CD4-positive, alpha-beta T cell (primary cell): ENCODE data around the gene BBOF1. TPM values are rescaled to one million over a fixed set of nuclear protein-coding genes. Genes with fewer than 3 reads are reported as not detected.
"Not testable (repeated sequence)": the region's sequence is repeated elsewhere in the genome, so short reads cannot be mapped to it uniquely, and the experiment has no call there.

Source experiments
- ATAC-seq: fragments of 200-7000 bp; cut with Tn5 transposase; one replicate; pipeline ENCODE4 v1.10.0; 2022; ENCODE audit warnings: mild to moderate bottlenecking; ENCODE audit not compliant: poor library complexity
- CTCF ChIA-PET: fragments of 350-600 bp; sonication (Branson Sonifier 250); formaldehyde crosslinking; loops from one replicate; lab custom pipeline; 2021; ENCODE audit warnings: antibody characterized with exemption, inconsistent platforms; lab: Charles Lee
- POLR2A ChIA-PET: fragments of 350-600 bp; sonication (Branson Sonifier 250); formaldehyde crosslinking; loops from one replicate; lab custom pipeline; 2021; ENCODE audit warnings: antibody characterized with exemption, inconsistent platforms; lab: Charles Lee
- DNase-seq, 14 experiments: peaks; one replicate each; pipeline ENCODE4 v3.0.0-alpha.2; 2013 to 2020; ENCODE audit warnings: mixed read lengths in 2 of 14
- H3K27ac ChIP-seq, 2 donors: one replicate each; pipeline versions ENCODE4 v1.5.1 to v1.7.0; 2013; ENCODE audit warnings: low read length in 2 of 2, low read depth in 1 of 2, mild to moderate bottlenecking in 1 of 2
- H3K27me3 ChIP-seq, 2 experiments: 1 replicate in 1 of 2; 2 replicates in 1 of 2; pipeline versions ENCODE4 v1.6.1 to v1.7.0; 2013; ENCODE audit warnings: low read length in 2 of 2, control low read depth in 1 of 2, mild to moderate bottlenecking in 1 of 2, moderate library complexity in 1 of 2; ENCODE audit not compliant: insufficient read depth in 2 of 2, control insufficient read depth in 1 of 2
- H3K36me3 ChIP-seq: one replicate; pipeline ENCODE4 v1.6.1; 2013; ENCODE audit warnings: low read length, control low read depth; ENCODE audit not compliant: insufficient read depth
- H3K4me1 ChIP-seq: one replicate; pipeline ENCODE4 v1.6.1; 2013; ENCODE audit warnings: low read length, control low read depth; ENCODE audit not compliant: insufficient read depth
- H3K4me3 ChIP-seq: one replicate; pipeline ENCODE4 v1.5.1; 2013; ENCODE audit warnings: mild to moderate bottlenecking, low read length, moderate library complexity
- H3K9me3 ChIP-seq, 2 experiments: 1 replicate in 1 of 2; 2 replicates in 1 of 2; pipeline versions ENCODE4 v1.6.1 to v1.7.0; 2013; ENCODE audit warnings: low read length in 2 of 2, mild to moderate bottlenecking in 2 of 2, control low read depth in 1 of 2, moderate library complexity in 1 of 2; ENCODE audit not compliant: control insufficient read depth in 1 of 2, insufficient read depth in 1 of 2
- H3K27ac Mint-ChIP-seq: one replicate; pipeline ENCODE4 v1.8.0; 2020; ENCODE audit warnings: mixed read lengths
- H3K27me3 Mint-ChIP-seq: one replicate; pipeline ENCODE4 v1.8.0; 2021; ENCODE audit warnings: mixed read lengths
- H3K36me3 Mint-ChIP-seq: one replicate; pipeline ENCODE4 v1.8.0; 2021; ENCODE audit warnings: low read depth, mixed read lengths
- H3K4me1 Mint-ChIP-seq: one replicate; pipeline ENCODE4 v1.8.0; 2021; ENCODE audit warnings: low read depth, mixed read lengths
- H3K4me3 Mint-ChIP-seq: one replicate; pipeline ENCODE4 v1.8.0; 2020; ENCODE audit warnings: mild to moderate bottlenecking, mixed read lengths
- H3K9me3 Mint-ChIP-seq: one replicate; pipeline ENCODE4 v1.8.0; 2020; ENCODE audit warnings: mixed read lengths
- CTCF ChIP-seq: fragments of 200-600 bp; IDR thresholded peaks from one replicate; pipeline ENCODE4 v1.8.0; 2022; ENCODE audit warnings: antibody characterized with exemption, mild to moderate bottlenecking
- intact Hi-C, 2 experiments: fragments of 100-400 bp; cut with DNase I in 1 of 2; cut with micrococcal nuclease in 1 of 2; formaldehyde crosslinking; loops; one replicate each; pipeline versions ENCODE4 v1.15.1 to v1.9.0; 2023 to 2025; cut with DNase I, micrococcal nuclease
- total RNA-seq, 174 experiments: library from RNA in 2 of 174; stranded (reverse) in 2 of 174; gene quantifications; one replicate each; pipeline ENCODE4 v1.2.3 and lab custom pipeline; 2021 to 2026

Gene BBOF1
- total RNA-seq, 2 experiments from 2014 or later = 1.8 to 2.4 TPM

- CTCF ChIA-PET = no interaction called here
- peaks cover 29% of the 10 kb centered on the region for H3K36me3 ChIP-seq
- no peak overlapping the region for H3K4me3 Mint-ChIP-seq
- no peaks in the 10 kb centered on the region for H3K4me1 Mint-ChIP-seq
- H3K4me3 ChIP-seq = no peak overlapping the region
- POLR2A ChIA-PET = no interaction called here
- no peaks in the 10 kb centered on the region for H3K4me1 ChIP-seq
- no peaks in the 10 kb centered on the region for H3K9me3 ChIP-seq
- H3K9me3 Mint-ChIP-seq = no peaks in the 10 kb centered on the region
- H3K27me3 ChIP-seq = no peaks in the 10 kb centered on the region
- peaks cover 58% of the 10 kb centered on the region for H3K36me3 Mint-ChIP-seq
- DNase-seq (no peak), ATAC-seq (no peak)
- intact Hi-C loops = no loop called here
- no peak overlapping the region for H3K27ac ChIP-seq
- no peak overlapping the region for H3K27ac Mint-ChIP-seq
- H3K27me3 Mint-ChIP-seq = no peaks in the 10 kb centered on the region
- no peak for TF ChIP-seq CTCF
These were observed 86.2 kb downstream of the BBOF1 start for GRCh38 chr14:74105381-74105780.

- ATAC-seq (no peak), DNase-seq (no peak)
- H3K4me3 Mint-ChIP-seq = no peak overlapping the region
- H3K27me3 Mint-ChIP-seq = no peaks in the 10 kb centered on the region
- H3K27me3 ChIP-seq = no peaks in the 10 kb centered on the region
- POLR2A ChIA-PET = no interaction called here
- peaks cover 40% of the 10 kb centered on the region for H3K36me3 Mint-ChIP-seq
- no peaks in the 10 kb centered on the region for H3K9me3 ChIP-seq
- H3K4me3 ChIP-seq = no peak overlapping the region
- H3K36me3 ChIP-seq = peaks cover 20% of the 10 kb centered on the region
- no peak overlapping the region for H3K27ac ChIP-seq
- no peaks in the 10 kb centered on the region for H3K4me1 Mint-ChIP-seq
- CTCF ChIA-PET = no interaction called here
- no peak for TF ChIP-seq CTCF
- no peaks in the 10 kb centered on the region for H3K9me3 Mint-ChIP-seq
- intact Hi-C loops = no loop called here
- no peak overlapping the region for H3K27ac Mint-ChIP-seq
- no peaks in the 10 kb centered on the region for H3K4me1 ChIP-seq
These were observed 90.2 kb downstream of the BBOF1 start for GRCh38 chr14:74109369-74109768.

GRCh38 chr14:74111395-74112216 lies 92.5 kb downstream of the BBOF1 start:
- CTCF ChIA-PET = interaction anchor here (1.0 kb wide), 1 partner anchor 145 kb away, joined by 4 read pairs; no protein-coding TSS in a partner anchor
- DNase-seq (peak in 3 of 14 experiments; percentile 52 to 68 (median 61)), ATAC-seq (peak; percentile 51)
- intact Hi-C loops = loop anchor here (1.0 kb wide), 1 partner anchor 140 kb away; no protein-coding TSS in a partner anchor
- peaks cover 29% of the 10 kb centered on the region for H3K36me3 Mint-ChIP-seq
- H3K36me3 ChIP-seq = peaks cover 19% of the 10 kb centered on the region
- H3K4me1 Mint-ChIP-seq, POLR2A ChIA-PET, H3K9me3 Mint-ChIP-seq, H3K4me3 ChIP-seq, H3K27ac ChIP-seq, H3K27ac Mint-ChIP-seq, H3K4me3 Mint-ChIP-seq, H3K27me3 ChIP-seq, H3K27me3 Mint-ChIP-seq, H3K9me3 ChIP-seq, H3K4me1 ChIP-seq: not testable (repeated sequence)
- peak; percentile 64 for TF ChIP-seq CTCF

Other genes with a start within 250 kb of the BBOF1 start
- gene PTGR2, start 167.5 kb upstream of the BBOF1 start, total RNA-seq = 1 to 10 TPM in 1 of 2 experiments, under 1 TPM in 1; 0.70 to 1.1 TPM
- gene ZNF410, start 132.5 kb upstream of the BBOF1 start, total RNA-seq = 10 to 100 TPM; 74.3 to 81.1 TPM
- 1 to 10 TPM; 1.5 to 1.7 TPM for gene FAM161B, start 69.3 kb upstream of the BBOF1 start, total RNA-seq
- gene COQ6, start 69.0 kb upstream of the BBOF1 start, total RNA-seq = 10 to 100 TPM; 37.1 to 38.9 TPM
- gene ENTPD5, start 61 bp upstream of the BBOF1 start, total RNA-seq = 1 to 10 TPM; 5.5 to 7.1 TPM
- 1 to 10 TPM; 5.3 to 6.2 TPM for gene ALDH6A1, start 65.1 kb downstream of the BBOF1 start, total RNA-seq
- 1 to 10 TPM; 5.4 to 6.8 TPM for gene LIN52, start 65.6 kb downstream of the BBOF1 start, total RNA-seq
- not detected for gene VSX2, start 220.1 kb downstream of the BBOF1 start, total RNA-seq